Limb (tissue), 2 donors: ENCODE results near the gene ANKRD11.
"Not testable (repeated sequence)": the region's sequence is repeated elsewhere in the genome, so short reads cannot be mapped to it uniquely, and the experiment has no call there.

Experiments
- DNase-seq, 2 donors: peaks; one replicate each; pipeline ENCODE4 v3.0.0-alpha.2; 2016; ENCODE audit errors: extremely low spot score in 2 of 2

Gene ANKRD11

GRCh38 chr16:89368604-89369249, 121.6 kb downstream of the ANKRD11 start:
- no peak for DNase-seq

- no peak for DNase-seq
These were observed 122.8 kb downstream of the ANKRD11 start for GRCh38 chr16:89367538-89367915.

- no peak for DNase-seq
These were observed 123.5 kb downstream of the ANKRD11 start for GRCh38 chr16:89366561-89367537.

GRCh38 chr16:89365996-89366395, 124.4 kb downstream of the ANKRD11 start:
- DNase-seq: no peak

- no peak for DNase-seq
These were observed 125.3 kb downstream of the ANKRD11 start for GRCh38 chr16:89365044-89365467.

- no peak for DNase-seq
These were observed 125.8 kb downstream of the ANKRD11 start for GRCh38 chr16:89364606-89365005.

GRCh38 chr16:89363621-89364393, 126.6 kb downstream of the ANKRD11 start:
- DNase-seq: no peak

GRCh38 chr16:89362540-89363223, 127.7 kb downstream of the ANKRD11 start:
- not testable (repeated sequence) for DNase-seq

- no peak for DNase-seq
These were observed 128.4 kb downstream of the ANKRD11 start for GRCh38 chr16:89361751-89362539.

- no peak for DNase-seq
These were observed 129.5 kb downstream of the ANKRD11 start for GRCh38 chr16:89360760-89361435.

- DNase-seq: peak; percentile 50 to 69
These were observed 130.9 kb downstream of the ANKRD11 start for GRCh38 chr16:89359264-89360147.

GRCh38 chr16:89358030-89359005, 132.0 kb downstream of the ANKRD11 start:
- DNase-seq: no peak

GRCh38 chr16:89357055-89357816, 133.1 kb downstream of the ANKRD11 start:
- DNase-seq: peak in 1 of 2 donors; percentile 49

GRCh38 chr16:89355686-89356085, 134.7 kb downstream of the ANKRD11 start:
- DNase-seq: no peak

GRCh38 chr16:89355007-89355406, 135.4 kb downstream of the ANKRD11 start:
- no peak for DNase-seq

GRCh38 chr16:89354325-89354724, 136.0 kb downstream of the ANKRD11 start:
- no peak for DNase-seq
